HCT116 (cell line): ENCODE results near the gene GABRB3. TPM values are rescaled to one million over a fixed set of nuclear protein-coding genes. Genes with fewer than 3 reads are reported as not detected.

Source experiments
- ATAC-seq: fragments of 200-7000 bp; cut with Tn5 transposase; 2 replicates; pipeline ENCODE4 v1.9.1; 2020; ENCODE audit warnings: mild to moderate bottlenecking, moderate library complexity
- BruUV-seq: library from RNA; stranded (reverse); fragments of 400-500 nt; replicated peaks from 2 replicates; lab custom pipeline; 2021; lab: Mats Ljungman, UMichigan
- CTCF ChIA-PET: fragments of 300-600 bp; sonication (Branson Sonifier 250); formaldehyde crosslinking; loops from one replicate; lab custom pipeline; 2021; ENCODE audit warnings: antibody characterized with exemption; lab: Charles Lee
- POLR2A ChIA-PET: fragments of 300-600, 350-600 bp; sonication (Branson Sonifier 250); formaldehyde crosslinking; loops from one replicate; lab custom pipeline; 2021; ENCODE audit warnings: antibody characterized with exemption; lab: Charles Lee
- RAD21 ChIA-PET, 2 experiments: fragments of 300-600 bp; sonication (Branson Sonifier 250); formaldehyde crosslinking; loops; one replicate each; lab custom pipeline; 2023; ENCODE audit warnings: low total read pairs in 2 of 2; ENCODE audit not compliant: uncharacterized antibody in 2 of 2, unreplicated experiment in 2 of 2, low non-redundant PET in 1 of 2; lab: Charles Lee
- DNase-seq: peaks from one replicate; pipeline ENCODE4 v3.0.0-alpha.2; 2010; ENCODE audit warnings: low read depth, low spot score
- H2AFZ ChIP-seq: fragments of 200-600 bp; shearing (Covaris generic), sonication (generic); 2 replicates; pipeline ENCODE4 v1.6.1; 2017; ENCODE audit warnings: low read depth, mixed run types, mixed read lengths, antibody characterized with exemption, low read length; ENCODE audit not compliant: poor library complexity, severe bottlenecking
- H3K27ac ChIP-seq: 2 replicates; pipeline ENCODE4 v1.5.1; 2012; ENCODE audit warnings: low read depth, low read length
- H3K27me3 ChIP-seq: fragments of 200-600 bp; sonication (generic); 2 replicates; pipeline ENCODE4 v1.6.1; 2016; ENCODE audit warnings: mixed run types, low read length, mixed read lengths; ENCODE audit not compliant: insufficient read depth
- H3K36me3 ChIP-seq, 2 experiments: fragments of 200-500 bp in 1 of 2; fragments of 200-600 bp in 1 of 2; sonication (Bioruptor generic) in 1 of 2; sonication (generic) in 1 of 2; 2 replicates each; pipeline versions ENCODE4 v1.5.1 to v1.6.1; 2014 to 2016; ENCODE audit warnings: low read length in 2 of 2, inconsistent platforms in 1 of 2, mixed read lengths in 1 of 2, mixed run types in 1 of 2; ENCODE audit not compliant: insufficient read depth in 2 of 2, control insufficient read depth in 1 of 2
- H3K4me1 ChIP-seq, 2 experiments: fragments of 200-600 bp in 1 of 2; sonication (generic) in 1 of 2; 2 replicates each; pipeline versions ENCODE4 v1.5.1 to v1.6.1; 2012 to 2017; ENCODE audit warnings: low read length in 2 of 2, inconsistent platforms in 1 of 2, mild to moderate bottlenecking in 1 of 2, mixed read lengths in 1 of 2, mixed run types in 1 of 2, moderate library complexity in 1 of 2; ENCODE audit not compliant: insufficient read depth in 2 of 2, control insufficient read depth in 1 of 2
- H3K4me2 ChIP-seq: fragments of 200-600 bp; sonication (generic); 2 replicates; pipeline ENCODE4 v1.6.1; 2017; ENCODE audit warnings: mixed run types, low read length, mixed read lengths
- H3K4me3 ChIP-seq, 2 experiments: fragments of 200-600 bp in 1 of 2; sonication (generic) in 1 of 2; replicated peaks in 1 of 2; 2 replicates each; pipeline ENCODE4 v1.5.1; 2011 to 2016; ENCODE audit warnings: low read length in 2 of 2, control low read depth in 1 of 2, low read depth in 1 of 2, mild to moderate bottlenecking in 1 of 2, mixed read lengths in 1 of 2, mixed run types in 1 of 2
- H3K79me2 ChIP-seq: fragments of 200-600 bp; sonication (generic); 2 replicates; pipeline ENCODE4 v1.6.1; 2017; ENCODE audit warnings: mild to moderate bottlenecking, mixed run types, low read length, moderate library complexity, mixed read lengths; ENCODE audit not compliant: insufficient read depth
- H3K9ac ChIP-seq: fragments of 200-600 bp; sonication (generic); 2 replicates; pipeline ENCODE4 v1.6.1; 2016; ENCODE audit warnings: low read length, mixed read lengths
- H3K9me2 ChIP-seq: fragments of 200-600 bp; sonication (generic), shearing (Covaris generic); 2 replicates; pipeline ENCODE4 v1.6.1; 2017; ENCODE audit warnings: mixed run types, mild to moderate bottlenecking, moderate library complexity; ENCODE audit not compliant: insufficient read depth
- H3K9me3 ChIP-seq, 2 experiments: fragments of 200-500 bp in 1 of 2; fragments of 200-600 bp in 1 of 2; sonication (Bioruptor generic) in 1 of 2; sonication (generic) in 1 of 2; 2 replicates each; pipeline ENCODE4 v1.6.1; 2014 to 2017; ENCODE audit warnings: low read length in 2 of 2, mixed read lengths in 2 of 2, inconsistent platforms in 1 of 2, low read depth in 1 of 2, mild to moderate bottlenecking in 1 of 2, mixed run types in 1 of 2, moderate library complexity in 1 of 2; ENCODE audit not compliant: control insufficient read depth in 1 of 2, insufficient read depth in 1 of 2
- H4K20me1 ChIP-seq: fragments of 200-600 bp; sonication (generic), shearing (Covaris generic); 2 replicates; pipeline ENCODE4 v1.6.1; 2017; ENCODE audit warnings: mixed run types, mild to moderate bottlenecking, moderate library complexity; ENCODE audit not compliant: insufficient read depth
- ATF3 ChIP-seq: IDR thresholded peaks from 2 replicates; pipeline ENCODE4 v1.6.1; 2012
- CBX3 ChIP-seq: IDR thresholded peaks from 2 replicates; pipeline ENCODE4 v1.6.1; 2012; ENCODE audit warnings: low read depth
- CEBPB ChIP-seq: IDR thresholded peaks from 2 replicates; pipeline ENCODE4 v1.6.1; 2012; ENCODE audit warnings: low read depth
- EZH2phosphoT487 ChIP-seq: fragments of 200-600 bp; IDR thresholded peaks from 2 replicates; pipeline ENCODE4 v1.6.1; 2018; ENCODE audit warnings: antibody characterized with exemption, borderline replicate concordance
- FOSL1 ChIP-seq: IDR thresholded peaks from 2 replicates; pipeline ENCODE4 v1.6.1; 2012; ENCODE audit warnings: low read depth
- MAX ChIP-seq: IDR thresholded peaks from 2 replicates; pipeline ENCODE4 v1.6.1; 2012
- POLR2A ChIP-seq: IDR thresholded peaks from 2 replicates; pipeline ENCODE4 v1.7.0; 2011; ENCODE audit warnings: borderline replicate concordance; ENCODE audit not compliant: insufficient read depth, insufficient read length; ENCODE audit errors: extremely low read depth
- POLR2AphosphoS5 ChIP-seq: IDR thresholded peaks from 2 replicates; pipeline ENCODE4 v1.6.1; 2011; ENCODE audit warnings: mild to moderate bottlenecking, low read depth, low read length, moderate library complexity
- RAD21 ChIP-seq: IDR thresholded peaks from 2 replicates; pipeline ENCODE4 v1.6.1; 2012; ENCODE audit warnings: low read depth, mild to moderate bottlenecking
- SIN3A ChIP-seq: IDR thresholded peaks from 2 replicates; pipeline ENCODE4 v1.6.1; 2012; ENCODE audit warnings: low read depth
- SRF ChIP-seq: IDR thresholded peaks from 2 replicates; pipeline ENCODE4 v1.6.1; 2012; ENCODE audit warnings: low read depth
- TCF7L2 ChIP-seq: IDR thresholded peaks from 2 replicates; pipeline ENCODE4 v1.7.0; 2011; ENCODE audit warnings: borderline replicate concordance, inconsistent platforms; ENCODE audit not compliant: insufficient read depth, insufficient read length; ENCODE audit errors: extremely low read depth
- intact Hi-C: fragments of 100-400 bp; cut with micrococcal nuclease; formaldehyde crosslinking; loops from 2 replicates; pipeline ENCODE4 v1.10.0; 2022
- total RNA-seq: library from RNA; stranded (reverse); gene quantifications from one replicate; pipeline ENCODE4 v1.2.1, GENCODE V29; 2021; ENCODE audit not compliant: unreplicated experiment

Gene GABRB3
- total RNA-seq, 1 experiment from 2014 or later, result 0.52 TPM

DNA sequence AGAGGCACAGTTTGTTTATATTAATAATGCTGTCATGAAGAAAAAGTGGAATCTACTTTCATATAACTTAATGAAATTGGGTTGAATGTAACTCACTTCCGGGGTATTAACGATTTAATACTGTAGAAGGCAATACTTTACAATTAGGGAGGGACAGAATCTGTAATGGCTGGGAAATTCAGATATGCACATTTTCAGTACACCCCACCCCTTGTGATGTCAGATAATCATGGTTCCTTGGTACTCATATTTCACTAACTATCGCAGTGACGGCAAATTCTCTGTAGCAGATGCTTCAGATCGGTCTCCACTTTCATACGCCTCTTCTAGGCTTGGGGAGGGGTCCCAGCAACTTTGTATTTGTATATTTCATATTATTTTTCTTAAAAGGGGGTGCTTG, 207.3 kb downstream of the GABRB3 start:
- no TSS peak for BruUV-seq
- no peak for ATAC-seq
- no peaks in the 10 kb centered on the region for H4K20me1 ChIP-seq
- ChIA-PET POLR2A (no interaction called here), CTCF (no interaction called here), RAD21 (no interaction called here)
- no peaks in the 10 kb centered on the region for H3K36me3 ChIP-seq
- no peaks in the 10 kb centered on the region for H3K27me3 ChIP-seq
- H3K4me2 ChIP-seq, result no peak overlapping the region
- H3K27ac ChIP-seq, result no peak overlapping the region
- no peak for TF ChIP-seq EZH2phosphoT487
- no peak for TF ChIP-seq MAX
- no peak for TF ChIP-seq FOSL1
- no peak for TF ChIP-seq CBX3
- no peak for TF ChIP-seq RAD21
- TF ChIP-seq ATF3, result no peak
- no peak for TF ChIP-seq CEBPB
- no peak for TF ChIP-seq SIN3A
- TF ChIP-seq TCF7L2, result no peak
- peaks cover 4 to 36% of the 10 kb centered on the region in 2 experiments; a peak in 2 of 4 replicates for H3K9me3 ChIP-seq
- H3K4me3 ChIP-seq, result no peak overlapping the region
- H3K79me2 ChIP-seq, result no peaks in the 10 kb centered on the region
- intact Hi-C loops, result no loop called here
- H2AFZ ChIP-seq, result no peak overlapping the region
- H3K9ac ChIP-seq, result no peak overlapping the region
- no peaks in the 10 kb centered on the region for H3K9me2 ChIP-seq
- H3K4me1 ChIP-seq, result no peaks in the 10 kb centered on the region
- DNase-seq, result no peak

DNA sequence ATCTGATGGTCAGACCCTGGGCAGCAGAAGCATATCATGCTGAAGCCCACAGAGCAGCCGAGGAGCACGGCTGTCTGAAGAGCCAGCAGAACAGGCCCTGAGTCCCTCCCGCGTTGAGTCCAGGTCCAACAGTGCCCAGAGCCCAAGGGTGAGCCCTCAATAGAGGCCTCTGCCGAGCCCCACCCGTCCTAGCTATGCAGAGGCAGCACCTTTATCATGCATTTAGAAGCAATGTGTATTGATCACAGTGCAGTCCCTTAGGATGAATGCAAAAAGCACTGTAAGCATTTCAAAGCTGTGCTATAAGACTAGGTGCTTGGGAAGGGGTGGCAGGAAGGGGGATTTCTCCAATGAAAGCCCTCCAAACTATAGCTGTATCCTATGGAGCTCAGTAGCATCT, 208.5 kb downstream of the GABRB3 start:
- Histone ChIP-seq H3K27ac (no peak overlapping the region), H3K79me2 (no peaks in the 10 kb centered on the region), H3K4me2 (no peak overlapping the region), H3K36me3 (no peaks in the 10 kb centered on the region), H3K27me3 (no peaks in the 10 kb centered on the region), H3K4me1 (no peaks in the 10 kb centered on the region), H3K9me3 (peaks cover 4 to 38% of the 10 kb centered on the region in 2 experiments; a peak in 2 of 4 replicates), H2AFZ (no peak overlapping the region), H3K4me3 (no peak overlapping the region), H4K20me1 (no peaks in the 10 kb centered on the region), H3K9me2 (no peaks in the 10 kb centered on the region), H3K9ac (no peak overlapping the region)
- no TSS peak for BruUV-seq
- intact Hi-C loops, result no loop called here
- ChIA-PET POLR2A (no interaction called here), RAD21 (no interaction called here), CTCF (no interaction called here)
- ATAC-seq (no peak), DNase-seq (no peak)
- TF ChIP-seq RAD21 (no peak), POLR2AphosphoS5 (no peak), CBX3 (no peak), SIN3A (no peak), FOSL1 (no peak), POLR2A (no peak), SRF (no peak)
